Activated T-cell treated with anti-CD3 and anti-CD28 coated beads for 48 hours (primary cell): ENCODE measurements around the gene ZPLD1.

ENCODE experiments used
- DNase-seq: peaks from one replicate; pipeline ENCODE4 v3.0.0-alpha.2; 2020; ENCODE audit warnings: low read depth

ZPLD1 gene

DNA sequence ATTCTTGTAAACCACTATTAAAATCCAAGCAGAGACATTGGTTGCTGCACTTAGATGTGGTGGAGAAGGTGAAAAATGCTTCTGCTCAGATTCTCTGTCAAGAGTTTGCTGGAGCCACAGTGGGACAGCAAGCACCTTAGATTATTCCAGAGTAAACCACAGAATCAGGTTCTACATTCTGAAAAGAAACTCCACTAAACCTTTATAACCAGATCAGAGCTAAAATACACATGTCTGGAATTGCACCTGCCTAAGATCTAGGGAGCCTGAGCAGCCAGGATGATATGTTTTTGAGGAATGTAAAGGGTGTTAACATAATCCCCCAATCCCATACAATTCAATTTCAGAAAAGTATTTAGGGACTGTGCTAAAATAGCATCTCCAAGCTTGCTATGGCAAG, at the start of gene ZPLD1:
Gene ZPLD1, plus strand, starts transcription at position 301 of the 400 bp plus-strand sequence. CDS start 3,473 bp downstream, outside the sequence.
- DNase-seq: no peak

DNA sequence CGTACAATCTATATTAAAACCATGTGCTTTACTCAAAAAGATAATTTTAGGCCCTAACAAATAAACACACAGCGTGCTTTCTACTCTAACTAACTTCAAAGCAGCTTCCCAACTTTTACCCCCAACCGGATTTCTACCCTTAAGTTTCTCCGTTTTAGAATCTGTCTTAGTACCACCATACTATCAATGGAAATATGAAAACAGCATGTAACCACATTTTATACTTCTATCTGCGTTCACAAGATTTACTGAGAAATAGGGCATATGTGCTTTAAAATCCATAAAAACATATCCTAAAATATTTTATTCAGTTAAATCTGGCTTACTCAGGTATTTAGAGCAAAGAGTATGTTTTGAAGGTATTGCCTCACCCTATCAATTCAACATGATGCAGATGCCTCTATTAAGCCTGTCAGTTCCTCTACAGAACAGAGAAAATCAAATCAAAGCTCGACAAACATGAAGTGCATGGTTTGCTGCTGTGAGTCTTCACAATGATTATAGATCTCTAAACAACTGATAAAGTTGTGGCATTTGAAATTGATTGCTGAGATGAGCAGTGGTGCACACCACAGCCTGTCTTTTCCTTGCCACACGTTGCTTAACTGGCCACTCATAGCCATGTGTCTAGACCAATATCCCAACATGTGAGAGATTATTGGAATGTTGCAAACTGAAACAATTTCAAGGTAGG, 44.5 kb upstream of the ZPLD1 start:
- DNase-seq: no peak

DNA sequence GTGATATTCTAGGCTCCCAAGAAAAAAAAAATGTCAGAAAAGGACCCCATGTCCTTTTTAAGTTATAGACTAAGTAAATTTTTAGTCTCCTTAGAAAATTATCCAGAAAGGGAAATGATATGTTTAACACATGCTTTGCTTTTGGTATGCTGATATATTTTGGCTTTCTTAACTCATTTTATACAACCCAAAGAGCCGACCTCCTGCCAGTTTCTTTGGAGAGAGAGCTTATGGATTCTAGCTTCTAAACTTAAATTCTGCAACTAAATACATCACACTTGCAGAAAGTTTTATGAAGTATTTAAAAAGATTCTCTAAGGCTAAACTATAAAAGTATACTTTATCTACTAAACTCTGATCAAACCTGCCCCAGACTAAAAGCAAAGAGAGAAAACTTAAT, 43.9 kb upstream of the ZPLD1 start:
- no peak for DNase-seq

DNA sequence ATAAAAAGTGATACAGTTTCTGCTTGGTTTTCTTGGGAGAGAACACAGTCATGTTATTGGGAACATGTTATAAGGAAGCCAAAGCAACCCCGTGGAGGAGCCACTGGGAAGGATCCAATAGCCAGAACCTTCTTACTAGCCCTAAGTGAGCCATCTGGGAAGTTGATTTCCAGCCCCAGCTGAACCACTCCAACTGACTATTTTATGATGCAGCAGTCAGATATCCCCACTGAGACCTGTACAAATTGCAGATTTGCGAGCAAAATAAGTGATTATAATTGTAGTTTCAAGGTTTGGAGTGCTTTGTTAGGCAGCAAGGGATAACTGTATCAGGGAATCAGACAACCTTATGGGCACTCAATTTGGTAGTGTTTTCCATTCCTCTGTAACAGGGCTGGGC, 43.3 kb upstream of the ZPLD1 start:
- no peak for DNase-seq

DNA sequence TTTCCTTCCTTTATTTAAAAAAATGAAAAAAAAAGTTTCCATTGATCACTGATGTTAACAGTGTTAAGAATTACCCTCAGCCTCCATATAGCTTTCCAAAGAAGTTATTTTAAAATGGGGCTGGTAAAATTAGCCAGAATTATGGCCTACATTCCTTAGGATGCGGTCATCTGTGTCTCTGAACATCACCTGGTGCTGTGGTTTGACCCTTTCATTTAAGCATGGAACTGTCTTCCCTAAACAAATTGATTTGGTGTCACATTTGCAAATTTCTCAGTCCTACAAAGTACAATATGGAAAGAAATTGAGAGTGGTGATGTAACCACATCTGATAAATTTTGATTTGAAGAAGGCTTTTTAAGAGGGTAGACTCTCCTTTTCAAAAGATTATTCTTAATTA, 40.3 kb upstream of the ZPLD1 start:
- DNase-seq: no peak

DNA sequence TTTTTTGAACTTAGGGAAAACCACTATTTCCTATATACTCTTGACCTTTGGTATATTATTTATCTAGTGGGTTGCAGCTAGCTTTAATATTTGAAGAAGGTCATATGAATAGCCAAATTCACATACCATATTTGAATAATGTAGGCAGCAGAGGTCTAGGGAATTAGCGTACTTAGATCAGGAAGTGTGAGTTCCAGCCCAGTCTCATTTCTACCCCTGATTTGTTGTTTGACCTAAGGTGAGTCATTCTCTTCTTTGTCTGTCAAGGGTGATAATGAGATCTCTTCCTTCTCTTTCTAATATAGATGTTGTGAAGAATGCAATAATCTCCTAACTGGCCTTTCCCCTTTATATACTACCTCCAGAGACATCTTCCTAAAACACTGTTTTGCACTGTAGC, 36.6 kb upstream of the ZPLD1 start:
- no peak for DNase-seq

DNA sequence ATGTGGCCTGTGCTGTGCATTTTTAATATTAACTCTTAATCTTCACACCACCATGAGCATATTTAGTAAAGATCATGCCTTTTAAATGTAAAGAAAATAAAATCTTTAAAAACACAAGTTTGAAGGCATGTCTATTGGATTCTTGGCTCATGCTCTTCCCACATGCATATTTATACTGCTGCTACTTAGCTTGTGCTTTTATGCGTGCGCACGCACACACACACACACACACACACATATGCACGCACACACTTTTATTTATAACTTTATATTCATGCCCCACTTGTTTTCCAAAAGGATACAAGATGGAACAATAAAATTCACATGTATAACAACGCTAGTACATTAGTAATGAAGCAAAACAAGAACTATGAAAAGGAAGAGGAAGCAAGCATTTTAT, 36.1 kb upstream of the ZPLD1 start:
- no peak for DNase-seq

DNA sequence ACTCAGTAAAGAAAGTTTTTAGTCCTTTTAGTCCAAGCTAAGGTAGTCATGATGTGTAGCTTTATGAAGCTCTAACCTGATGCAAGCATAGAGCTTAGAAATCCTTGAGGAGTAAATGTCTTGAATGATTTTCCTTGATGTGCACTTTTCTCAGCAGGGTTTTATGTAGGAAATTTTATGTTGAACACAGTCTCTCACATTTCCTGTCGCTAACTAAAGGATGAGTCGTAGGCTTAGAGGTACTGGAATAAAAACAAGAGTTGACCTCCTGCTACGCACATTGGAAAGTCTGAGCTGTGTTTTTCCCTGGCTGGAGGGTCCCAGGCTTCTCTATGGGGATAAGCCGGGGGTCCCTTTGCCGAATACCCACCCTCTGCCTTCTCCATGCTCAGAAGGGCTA, 34.7 kb upstream of the ZPLD1 start:
- DNase-seq: no peak

DNA sequence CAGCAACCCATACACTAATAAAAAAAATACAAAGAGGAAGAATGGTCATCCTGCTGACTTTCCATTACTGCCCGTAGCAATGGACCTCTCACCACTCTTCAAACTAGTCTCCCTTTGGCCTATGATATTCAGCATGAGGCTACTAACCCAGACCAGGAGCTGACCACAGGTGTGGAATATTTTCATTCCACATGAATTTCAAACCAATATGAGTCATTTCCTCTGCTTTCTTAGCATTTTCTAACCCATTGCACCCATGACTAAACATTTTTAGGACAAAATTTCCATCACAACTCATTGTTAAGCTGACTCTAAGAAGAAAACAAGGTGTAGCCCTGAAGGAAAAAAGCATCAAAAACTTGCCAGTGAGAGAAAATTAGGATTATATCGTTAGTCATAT, 34.0 kb upstream of the ZPLD1 start:
- DNase-seq: no peak

DNA sequence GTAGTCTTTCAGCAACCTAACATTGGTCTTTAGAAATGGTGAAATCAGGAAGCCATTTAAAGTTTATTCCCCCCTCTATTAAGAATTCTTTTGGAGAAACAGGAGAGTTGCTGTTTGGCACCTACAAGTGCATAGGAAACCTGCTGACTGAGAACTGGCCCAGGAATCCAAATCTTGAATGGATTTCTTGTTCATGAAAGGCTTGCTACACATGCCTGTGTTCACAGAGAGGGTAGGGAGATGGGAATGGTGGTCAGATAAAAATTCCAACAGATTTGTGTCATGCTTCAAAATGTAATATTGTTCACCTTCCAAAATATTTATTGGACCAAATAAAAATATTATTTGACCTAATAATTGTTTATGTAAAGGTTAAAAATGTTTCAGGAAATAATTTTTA, 24.2 kb upstream of the ZPLD1 start:
- DNase-seq: no peak

DNA sequence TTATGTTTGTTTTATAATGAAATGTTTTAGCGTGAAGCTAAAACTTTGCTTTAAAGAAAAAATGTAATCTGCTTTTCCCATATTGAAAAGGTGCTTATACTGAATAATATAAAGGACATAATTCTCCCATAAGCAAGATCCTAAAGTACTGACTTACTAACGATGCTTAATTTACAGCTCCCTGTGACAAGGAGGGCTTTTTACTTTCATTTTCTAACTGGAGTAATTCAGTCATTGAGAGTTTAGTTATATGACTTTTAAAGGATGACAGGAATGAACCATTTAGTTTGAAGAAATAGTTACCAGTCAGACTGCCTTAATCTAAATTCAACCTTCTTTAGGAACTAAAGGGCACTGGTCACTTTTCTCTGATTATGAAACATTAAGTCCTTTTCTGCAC, 19.3 kb upstream of the ZPLD1 start:
- DNase-seq: no peak

DNA sequence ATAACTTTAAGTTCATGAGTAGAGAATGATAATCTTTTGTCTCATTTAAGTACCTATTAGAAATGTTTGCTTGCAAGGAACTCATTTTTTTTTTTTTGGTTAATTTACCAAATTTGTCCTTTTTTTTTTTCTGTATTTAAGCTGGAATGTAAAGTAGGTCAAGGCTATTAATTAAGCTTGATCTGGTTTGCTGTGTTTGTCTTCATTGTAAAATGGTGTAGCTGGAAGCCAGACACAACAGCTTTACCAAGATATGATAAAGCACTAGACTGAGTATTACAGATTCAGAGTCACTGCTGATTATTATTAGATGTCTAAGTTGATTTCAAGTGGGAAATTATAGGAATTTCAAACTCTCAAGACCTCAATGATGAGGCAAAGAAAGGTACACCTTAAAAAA, 15.0 kb upstream of the ZPLD1 start:
- DNase-seq: no peak

DNA sequence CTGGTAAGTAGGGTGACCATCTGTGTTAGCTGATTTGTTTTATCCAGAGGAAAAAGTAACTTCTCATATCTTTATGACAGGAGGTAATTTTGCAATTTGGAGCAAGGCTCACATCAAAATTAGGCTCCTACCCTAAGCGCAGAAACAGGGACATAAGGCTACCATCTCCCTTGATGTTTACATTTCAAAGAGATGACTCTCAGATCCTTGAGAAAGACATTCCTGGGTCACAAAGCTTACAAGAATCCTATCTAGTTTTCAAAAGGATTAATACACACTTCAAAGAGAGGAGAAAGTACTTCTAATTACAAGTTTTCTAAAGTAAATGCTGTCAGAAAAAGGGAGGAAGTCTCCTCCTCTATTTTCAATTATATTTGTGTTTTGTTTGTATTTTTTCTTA, 7.0 kb downstream of the ZPLD1 start:
- DNase-seq: no peak

DNA sequence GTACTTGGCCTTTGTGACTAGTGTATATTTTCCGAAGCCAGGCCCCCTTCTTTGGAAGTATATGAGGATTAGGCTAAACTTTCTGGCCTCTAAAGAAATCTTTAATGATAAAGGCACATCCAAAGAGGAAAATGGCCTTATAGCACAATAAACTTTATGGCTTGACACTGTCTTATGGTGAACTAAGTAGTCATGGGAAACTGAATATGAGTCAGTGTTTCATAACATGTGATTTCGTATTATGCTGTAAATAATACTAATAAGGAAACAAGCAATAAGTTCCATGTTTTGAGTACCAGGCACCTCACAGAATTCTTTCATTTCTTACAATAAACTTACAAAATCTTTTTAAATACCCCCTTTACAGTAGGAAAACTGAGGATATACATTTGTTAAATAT, 8.2 kb downstream of the ZPLD1 start:
- DNase-seq: no peak

DNA sequence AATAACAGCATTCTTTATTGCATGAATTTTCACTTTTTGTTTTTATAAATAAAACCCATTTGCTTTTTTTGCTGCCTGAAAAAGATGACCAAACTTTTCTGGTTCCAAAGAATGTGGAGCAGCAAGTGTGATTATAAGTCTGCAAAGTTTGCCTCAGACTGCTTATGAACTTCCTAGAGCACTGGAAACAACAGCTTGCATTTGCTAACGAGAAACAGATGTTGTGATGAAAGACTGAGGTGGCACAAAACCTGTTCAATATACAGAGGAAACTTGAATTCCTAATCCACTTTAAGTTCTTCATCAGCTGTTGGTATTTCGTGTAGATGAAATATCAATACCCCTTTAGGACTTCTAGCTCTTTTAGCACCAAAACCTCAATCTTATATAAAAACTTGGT, 9.3 kb downstream of the ZPLD1 start:
- DNase-seq: no peak

DNA sequence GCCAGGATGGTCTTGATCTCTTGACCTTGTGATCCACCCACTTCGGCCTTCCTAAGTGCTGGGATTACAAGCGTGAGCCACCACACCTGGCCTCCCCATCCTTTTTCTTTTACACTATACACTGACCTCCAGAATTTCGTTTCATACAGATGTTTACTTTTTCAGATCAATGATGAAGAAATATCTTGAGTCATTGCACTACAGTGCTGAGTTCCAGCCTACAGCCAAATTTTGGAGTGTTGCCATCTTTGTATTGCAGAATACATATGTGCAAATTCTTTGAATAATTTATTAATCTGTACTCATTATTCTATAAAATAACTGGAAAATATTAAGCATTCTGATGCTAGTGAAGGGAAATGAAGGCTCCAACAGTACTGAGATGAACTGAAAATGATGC, 12.5 kb downstream of the ZPLD1 start:
- DNase-seq: no peak

DNA sequence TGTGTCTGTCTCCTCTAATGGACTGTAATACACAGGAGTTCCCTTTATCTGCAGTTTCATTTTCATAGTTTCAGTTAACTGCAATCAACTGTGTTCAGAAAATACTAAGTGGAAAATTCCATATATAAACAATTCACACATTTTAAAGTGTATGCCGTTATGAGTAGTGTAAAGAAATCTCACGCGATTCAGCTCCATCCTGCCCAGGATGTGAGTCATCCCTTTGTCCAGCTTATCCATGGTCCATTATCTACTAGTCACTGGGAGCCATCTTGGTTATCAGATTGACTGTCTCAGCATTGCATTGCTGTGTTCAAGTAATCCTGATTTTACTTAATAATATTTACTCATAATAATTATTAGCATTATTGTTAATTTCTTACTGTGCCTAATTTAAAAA, 14.5 kb downstream of the ZPLD1 start:
- no peak for DNase-seq

DNA sequence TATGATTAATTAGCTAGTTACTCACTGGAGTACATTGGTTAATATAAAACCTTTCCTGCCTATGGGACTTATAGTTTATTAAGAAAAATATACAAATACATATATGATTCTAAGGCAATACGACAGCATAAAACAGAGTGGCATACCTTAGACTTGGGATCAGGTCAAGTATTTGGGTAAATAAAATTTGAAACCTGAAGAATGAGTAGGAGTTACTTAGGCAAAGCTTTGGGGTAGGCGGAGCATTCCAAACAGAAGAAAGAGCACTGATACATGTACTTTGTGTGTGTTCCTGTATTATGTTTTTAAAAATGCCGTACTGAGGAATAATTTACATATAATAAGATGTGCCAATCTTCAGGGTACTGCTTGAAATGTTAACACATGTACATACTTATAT, 15.1 kb downstream of the ZPLD1 start:
- no peak for DNase-seq

DNA sequence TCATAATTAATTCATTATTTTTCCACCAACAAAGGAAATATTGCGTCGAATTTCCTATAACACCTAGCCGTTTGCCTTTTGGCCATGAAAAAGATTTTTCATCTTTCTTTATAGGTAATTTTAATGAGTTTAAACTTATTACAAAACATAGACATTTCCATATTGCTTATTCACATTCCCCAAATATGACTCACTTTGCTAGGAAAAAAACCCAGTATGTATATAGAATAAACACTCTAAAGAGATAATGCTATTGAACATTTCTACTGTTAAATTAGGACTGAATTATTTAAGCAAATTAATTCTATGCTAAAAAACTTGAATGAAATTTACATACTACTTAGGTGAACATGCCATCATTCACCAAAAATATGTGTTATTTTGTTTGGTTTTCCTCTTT, 16.2 kb downstream of the ZPLD1 start:
- DNase-seq: no peak

DNA sequence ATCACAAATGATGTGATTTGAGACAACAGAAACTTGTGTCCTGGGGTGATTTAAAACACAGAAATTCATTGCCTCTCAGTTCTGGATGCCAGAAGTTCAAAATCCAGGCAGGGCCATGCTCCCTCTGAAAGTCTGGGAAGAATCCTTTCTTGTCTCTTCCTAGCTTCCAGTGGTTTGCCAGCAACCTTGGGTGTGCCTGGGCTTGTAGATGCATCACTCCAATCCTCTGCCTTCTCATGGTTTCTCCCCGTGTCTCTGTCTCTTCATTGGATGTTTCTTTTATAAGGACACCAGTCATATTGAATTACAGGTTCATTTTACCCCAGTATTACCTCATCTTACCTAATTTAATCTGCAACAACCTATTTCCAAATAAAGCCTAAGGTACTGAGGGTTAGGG, 16.7 kb downstream of the ZPLD1 start:
- no peak for DNase-seq

DNA sequence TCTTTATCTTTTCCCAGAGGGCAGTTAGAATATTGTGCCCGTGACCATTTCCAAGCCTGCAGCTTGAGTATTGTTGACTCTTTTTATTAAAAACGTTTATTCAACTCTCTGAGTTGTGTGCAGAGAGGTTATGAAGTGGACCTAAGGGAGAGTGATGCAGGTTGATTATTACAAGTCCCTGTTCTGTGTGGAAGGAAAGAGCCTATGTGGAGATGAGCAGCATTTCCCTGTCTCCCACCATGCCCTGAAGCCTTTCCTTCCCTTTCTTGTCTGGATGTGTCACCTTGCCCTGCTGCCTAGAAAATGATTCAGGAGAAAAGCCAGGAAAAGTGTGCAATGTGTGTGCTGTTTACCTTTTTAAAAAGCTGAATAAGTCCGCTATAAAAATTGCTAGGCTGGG, 19.4 kb downstream of the ZPLD1 start:
- DNase-seq: no peak

DNA sequence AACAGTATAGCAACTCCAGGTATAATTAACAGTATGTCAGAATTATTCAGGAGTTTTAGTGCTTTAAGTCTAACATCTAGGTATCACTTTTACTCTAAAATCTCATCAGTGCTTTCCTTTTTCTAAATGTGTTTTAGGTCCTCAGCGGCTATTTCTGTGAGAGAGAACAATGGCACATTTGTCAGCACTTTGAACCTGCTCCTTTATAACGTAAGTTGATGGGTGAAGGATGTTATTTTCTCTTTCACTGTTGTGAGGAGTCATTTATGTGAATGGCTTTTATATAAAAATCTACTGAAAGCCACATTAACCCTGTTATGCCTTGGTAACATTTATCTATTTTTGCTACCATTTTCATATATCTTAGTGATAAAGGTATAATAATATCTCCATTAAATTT, 22.8 kb downstream of the ZPLD1 start:
- no peak for DNase-seq

DNA sequence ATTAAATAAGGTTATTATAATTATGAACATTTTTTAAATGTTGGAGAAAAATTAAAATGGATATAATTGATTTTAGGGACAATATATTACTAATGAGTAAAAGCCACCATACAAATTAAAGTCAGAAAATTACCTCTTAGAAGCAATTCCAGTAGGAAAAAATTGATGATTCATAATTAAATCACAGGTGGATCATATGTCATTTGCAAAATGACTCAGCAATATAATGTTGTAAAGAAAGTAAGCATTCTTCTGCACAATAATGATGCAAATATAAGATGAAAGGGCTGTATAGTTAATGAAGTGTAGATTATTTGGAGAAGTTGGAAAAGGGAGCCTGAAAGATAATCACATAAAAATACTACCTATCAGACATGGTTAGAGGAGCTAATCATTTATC, 25.8 kb downstream of the ZPLD1 start:
- DNase-seq: no peak

DNA sequence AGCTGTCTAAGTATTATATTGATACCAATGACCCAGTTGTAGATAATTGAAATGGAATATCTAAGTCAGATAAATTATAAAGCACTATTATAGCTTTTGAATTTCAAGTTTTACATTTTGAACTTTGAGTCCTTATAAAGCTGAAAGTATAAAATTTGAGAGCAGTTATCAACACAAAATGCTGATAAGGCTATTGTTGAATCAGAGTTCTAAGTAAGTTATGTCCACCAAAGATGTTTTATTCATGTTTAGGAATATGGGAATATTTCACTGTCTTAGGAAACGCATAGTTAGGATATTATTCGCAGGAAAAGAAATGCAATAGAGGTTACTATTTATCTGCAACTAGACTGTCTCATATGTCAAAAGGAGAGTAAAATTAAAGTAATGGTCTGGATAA, 29.4 kb downstream of the ZPLD1 start:
- no peak for DNase-seq

DNA sequence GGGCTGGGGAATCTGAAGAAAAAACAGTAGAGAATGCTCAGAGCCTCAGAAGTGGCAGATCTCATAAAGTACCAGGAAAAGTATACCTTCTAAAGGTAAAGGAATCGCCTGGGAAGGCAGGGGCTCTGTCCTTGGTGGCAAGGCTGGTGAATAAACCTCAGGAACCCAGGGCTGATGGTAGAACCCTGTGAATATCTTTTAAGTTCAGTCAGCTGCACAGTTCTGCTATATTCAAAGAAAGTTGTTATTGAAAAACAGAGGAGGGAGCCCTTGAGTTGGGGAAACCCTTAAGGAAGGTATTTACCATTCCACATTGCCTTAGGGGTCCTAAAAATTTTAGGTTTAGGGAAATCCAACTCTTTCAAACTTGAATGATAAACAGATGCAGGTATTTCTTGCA, 31.2 kb downstream of the ZPLD1 start:
- DNase-seq: no peak
